ENCODE data around the gene LRRC32. TPM values are rescaled to one million over a fixed set of nuclear protein-coding genes. Genes with fewer than 3 reads are reported as not detected.
"Not testable (repeated sequence)": the region's sequence is repeated elsewhere in the genome, so short reads cannot be mapped to it uniquely, and the experiment has no call there.

LRRC32 gene
- total RNA-seq, 4 donors from 2014 or later = 10.0 to 121 (median 17.5) TPM

DNA sequence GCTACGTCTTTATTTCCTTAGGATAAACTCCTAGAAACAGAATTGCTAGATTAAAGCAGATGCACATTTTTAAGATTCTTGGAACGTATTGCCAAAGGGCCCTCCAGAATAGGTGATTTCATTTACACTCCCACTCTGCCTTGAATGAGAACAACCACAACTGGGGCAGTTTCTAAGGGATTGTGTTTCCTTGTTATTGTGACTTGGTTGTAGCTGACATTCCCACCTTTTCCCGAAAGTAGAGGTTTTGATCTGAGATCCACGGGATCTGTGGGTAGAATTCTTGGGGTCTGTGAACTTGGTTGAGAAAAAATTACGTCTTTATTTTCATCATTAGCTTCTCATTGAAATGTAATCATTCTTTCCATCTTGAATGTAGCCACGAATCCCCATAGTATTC lies 21.5 kb downstream of the LRRC32 start:
- Histone ChIP-seq H3K4me3 (no peak overlapping the region), H3K27ac (no peak overlapping the region), H3K9me3 (peaks cover 0 to 3% of the 10 kb centered on the region in 2 donors), H3K4me1 (peaks cover 6% of the 10 kb centered on the region in 2 donors), H3K27me3 (no peaks in the 10 kb centered on the region), H3K36me3 (no peaks in the 10 kb centered on the region)
- no peak for DNase-seq
- intact Hi-C loops (cut with DNase I; ENCODE audit: low total_unique reads) = no loop called here
- TF ChIP-seq CTCF (IDR thresholded peaks at IDR 0.05) (no peak), POLR2A (IDR thresholded peaks at IDR 0.05) (no peak)

GRCh38 chr11:76648061-76648460 lies 22.5 kb downstream of the LRRC32 start:
- intact Hi-C loops (cut with DNase I; ENCODE audit: low total_unique reads) = no loop called here
- Histone ChIP-seq H3K4me1 (peaks cover 0 to 6% of the 10 kb centered on the region in 2 donors), H3K9me3 (peaks cover 0 to 3% of the 10 kb centered on the region in 2 donors), H3K27me3 (no peaks in the 10 kb centered on the region), H3K27ac (no peak overlapping the region), H3K36me3 (no peaks in the 10 kb centered on the region), H3K4me3 (no peak overlapping the region)
- no peak for DNase-seq
- TF ChIP-seq POLR2A (IDR thresholded peaks at IDR 0.05) (no peak), CTCF (IDR thresholded peaks at IDR 0.05) (no peak)

GRCh38 chr11:76646882-76647534 lies 23.5 kb downstream of the LRRC32 start:
- Histone ChIP-seq H3K27ac (no peak overlapping the region), H3K4me1 (peaks cover 0 to 6% of the 10 kb centered on the region in 2 donors), H3K27me3 (no peaks in the 10 kb centered on the region), H3K4me3 (no peak overlapping the region), H3K36me3 (no peaks in the 10 kb centered on the region), H3K9me3 (peaks cover 0 to 3% of the 10 kb centered on the region in 2 donors)
- intact Hi-C loops (cut with DNase I; ENCODE audit: low total_unique reads) = no loop called here
- TF ChIP-seq POLR2A (IDR thresholded peaks at IDR 0.05) (no peak), CTCF (IDR thresholded peaks at IDR 0.05) (no peak)
- DNase-seq = no peak

DNA sequence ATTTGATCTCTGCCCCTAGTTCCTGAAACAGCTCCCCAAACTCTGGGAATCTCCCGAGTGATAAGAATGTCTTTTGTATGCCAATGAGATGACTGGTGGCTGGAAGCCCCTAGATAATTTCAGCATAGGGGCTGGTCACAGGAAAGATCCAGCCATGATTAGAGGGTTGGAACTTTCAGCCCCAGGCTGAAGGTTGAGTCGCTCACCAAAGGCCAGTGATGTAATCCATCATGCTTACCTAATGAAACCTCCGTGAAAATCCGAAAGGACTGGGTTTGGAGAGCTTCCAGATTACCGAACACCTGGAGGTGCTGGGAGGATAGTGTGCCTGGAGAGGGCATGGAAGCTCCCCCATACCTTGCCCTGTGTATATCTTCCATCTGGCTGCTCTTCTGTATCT lies 26.0 kb downstream of the LRRC32 start:
- H3K4me3 ChIP-seq = no peak overlapping the region
- no peaks in the 10 kb centered on the region for H3K36me3 ChIP-seq
- peaks cover 0 to 3% of the 10 kb centered on the region in 2 donors for H3K9me3 ChIP-seq
- no peak for TF ChIP-seq CTCF (IDR thresholded peaks at IDR 0.05)
- TF ChIP-seq POLR2A (IDR thresholded peaks at IDR 0.05) = no peak
- H3K27ac ChIP-seq = no peak overlapping the region
- no peaks in the 10 kb centered on the region for H3K4me1 ChIP-seq
- no peaks in the 10 kb centered on the region for H3K27me3 ChIP-seq
- DNase-seq = no peak
- intact Hi-C loops (cut with DNase I; ENCODE audit: low total_unique reads) = no loop called here

GRCh38 chr11:76643711-76644110 lies 26.8 kb downstream of the LRRC32 start:
- H3K27ac ChIP-seq, H3K4me1 ChIP-seq, H3K36me3 ChIP-seq: not testable (repeated sequence)

DNA sequence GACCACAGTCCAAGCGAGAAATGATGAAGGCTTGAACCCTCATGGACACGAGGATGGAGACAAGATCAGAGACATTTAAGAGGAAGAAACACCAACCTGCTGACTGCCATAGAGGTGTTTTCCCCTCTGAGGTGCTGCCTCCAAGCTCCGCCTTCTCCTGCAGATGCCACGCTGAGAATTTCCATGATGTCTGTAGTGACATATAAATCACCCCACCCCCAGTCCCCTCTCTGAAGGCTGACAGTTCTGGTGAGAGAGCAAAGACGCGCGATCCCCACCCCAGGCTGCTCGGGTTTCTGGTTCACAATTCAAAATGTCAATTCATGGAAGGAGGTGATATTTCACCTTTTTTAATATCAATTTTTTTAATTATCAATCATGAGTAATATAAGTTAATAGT lies 28.2 kb downstream of the LRRC32 start:
- Histone ChIP-seq H3K4me3 (no peak overlapping the region), H3K36me3 (no peaks in the 10 kb centered on the region), H3K9me3 (peaks cover 0 to 3% of the 10 kb centered on the region in 2 donors), H3K4me1 (no peaks in the 10 kb centered on the region), H3K27me3 (no peaks in the 10 kb centered on the region), H3K27ac (no peak overlapping the region)
- intact Hi-C loops (cut with DNase I; ENCODE audit: low total_unique reads) = no loop called here
- DNase-seq = no peak
- TF ChIP-seq CTCF (IDR thresholded peaks at IDR 0.05) = no peak

More at GRCh38 chr11:76643711-76644110, 26.8 kb downstream of the LRRC32 start:
- DNase-seq; H3K4me3 ChIP-seq; H3K9me3 ChIP-seq; H3K27me3 ChIP-seq; intact Hi-C loops (cut with DNase I; ENCODE audit: low total_unique reads): not testable (repeated sequence)

Measured in uterus (tissue), 4 donors.